Stimulated activated CD4-positive, alpha-beta T cell treated with anti-CD3 and anti-CD28 coated beads, Interleukin-2, amount 100 ng/mL, for 48 hours (primary cell): ENCODE data around the gene ATP1B1.
"Not testable (repeated sequence)": the region's sequence is repeated elsewhere in the genome, so short reads cannot be mapped to it uniquely, and the experiment has no call there.

Experiments
- DNase-seq, 2 donors: peaks; one replicate each; pipeline ENCODE4 v3.0.0-alpha.2; 2020

ATP1B1 gene

GRCh38 chr1:169117014-169117413, 10.5 kb downstream of the ATP1B1 start:
- DNase-seq = no peak

DNA sequence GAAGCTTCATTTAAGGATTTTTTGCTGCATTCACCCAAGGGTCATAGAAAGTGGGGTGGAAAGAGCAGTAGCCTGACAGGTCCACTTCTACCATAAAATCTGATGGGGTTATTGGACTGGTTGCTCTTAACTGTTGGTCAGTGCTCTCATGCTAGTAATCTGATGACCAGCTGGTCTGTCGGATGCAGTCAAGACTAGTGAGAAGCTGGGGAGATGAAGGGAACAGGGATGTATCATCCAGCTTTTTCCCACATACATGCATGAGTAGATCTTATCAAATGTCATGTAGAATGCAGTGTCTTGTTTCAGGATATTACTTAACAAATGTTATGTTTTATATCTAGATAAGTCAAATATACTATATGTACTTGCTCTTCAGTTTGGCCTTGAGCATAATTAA, 11.1 kb downstream of the ATP1B1 start:
- no peak for DNase-seq

DNA sequence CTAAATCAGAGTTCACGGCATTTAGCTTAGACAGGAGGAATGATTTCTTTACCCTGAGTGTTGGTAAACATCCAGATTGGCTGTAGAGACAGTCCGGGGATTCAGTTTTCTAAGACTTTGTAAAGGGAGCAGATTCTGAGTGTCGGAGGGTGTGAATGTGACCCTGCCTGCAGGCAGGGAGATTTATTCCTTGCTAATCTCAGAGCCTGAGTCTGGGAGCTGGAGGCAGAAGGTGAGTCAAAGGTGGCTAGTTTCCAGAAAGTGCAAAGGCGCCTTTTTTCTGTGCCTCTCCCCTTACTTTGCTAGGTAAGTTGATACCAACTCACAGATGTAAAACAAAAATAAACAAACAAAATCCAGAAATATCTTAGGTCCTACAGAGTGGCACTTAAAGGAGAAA, 11.7 kb downstream of the ATP1B1 start:
- DNase-seq = no peak

GRCh38 chr1:169119405-169119804, 12.9 kb downstream of the ATP1B1 start:
- no peak for DNase-seq

DNA sequence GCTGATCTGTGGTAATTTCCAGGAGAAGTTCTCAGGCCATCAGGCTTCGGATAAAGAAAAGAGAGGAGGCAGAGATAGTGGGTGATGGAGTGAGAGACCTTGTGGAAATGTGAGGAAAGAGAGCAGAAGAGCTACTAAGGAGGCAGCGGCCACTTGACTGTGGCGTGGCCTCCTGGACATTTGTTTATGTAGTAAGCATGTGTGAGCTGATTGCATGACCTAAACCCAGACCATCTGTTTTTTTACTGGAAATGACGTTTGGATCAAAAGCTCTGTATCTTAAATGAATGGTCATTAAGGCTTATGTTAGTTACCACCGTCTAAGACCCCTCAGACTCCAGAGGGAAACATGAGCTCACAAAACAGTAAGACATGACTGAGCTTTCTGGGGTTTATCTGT, 13.6 kb downstream of the ATP1B1 start:
- no peak for DNase-seq

DNA sequence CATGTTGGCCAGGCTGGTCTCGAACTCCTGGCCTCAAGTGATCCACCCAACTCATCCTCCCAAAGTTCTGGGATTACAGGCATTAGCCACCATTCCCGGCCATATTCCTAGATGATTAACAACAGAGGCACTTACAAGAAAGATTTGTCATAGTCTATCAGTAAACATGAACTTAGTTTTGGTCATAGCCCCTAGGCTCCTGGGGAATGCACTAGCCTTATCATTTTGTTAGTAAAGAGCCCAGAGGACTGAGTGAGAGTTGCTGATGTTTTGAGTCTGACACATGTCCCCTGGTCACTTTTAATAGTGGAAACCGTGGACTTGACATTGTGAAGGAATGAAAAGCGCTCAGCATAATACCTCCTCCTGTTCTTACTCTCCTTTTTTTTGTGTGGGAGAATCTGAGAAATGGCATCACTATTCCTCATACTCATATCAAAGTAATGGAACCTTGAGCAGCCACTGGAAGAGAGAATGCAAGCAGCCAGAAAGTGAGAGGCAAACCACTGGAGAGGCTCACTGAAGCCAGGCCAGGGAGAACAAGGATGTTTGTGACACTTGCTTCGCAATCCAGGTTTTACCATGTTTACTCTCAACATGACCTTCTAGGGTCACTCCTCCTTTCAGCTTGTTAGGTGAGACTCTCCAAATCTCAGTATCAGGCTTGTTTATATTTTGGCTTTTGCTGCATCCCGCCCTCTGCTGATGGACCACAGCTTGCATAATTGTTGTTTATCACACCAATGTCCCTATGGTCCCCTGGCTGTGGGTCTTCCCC, 14.8 kb downstream of the ATP1B1 start:
- DNase-seq = no peak

GRCh38 chr1:169122976-169123375, 16.5 kb downstream of the ATP1B1 start:
- no peak for DNase-seq

- DNase-seq = no peak
Observed at GRCh38 chr1:169124459-169124858, 18.0 kb downstream of the ATP1B1 start.

GRCh38 chr1:169125597-169125996, 19.1 kb downstream of the ATP1B1 start:
- DNase-seq = not testable (repeated sequence)

- DNase-seq = no peak
Observed at GRCh38 chr1:169126335-169126734, 19.8 kb downstream of the ATP1B1 start.

DNA sequence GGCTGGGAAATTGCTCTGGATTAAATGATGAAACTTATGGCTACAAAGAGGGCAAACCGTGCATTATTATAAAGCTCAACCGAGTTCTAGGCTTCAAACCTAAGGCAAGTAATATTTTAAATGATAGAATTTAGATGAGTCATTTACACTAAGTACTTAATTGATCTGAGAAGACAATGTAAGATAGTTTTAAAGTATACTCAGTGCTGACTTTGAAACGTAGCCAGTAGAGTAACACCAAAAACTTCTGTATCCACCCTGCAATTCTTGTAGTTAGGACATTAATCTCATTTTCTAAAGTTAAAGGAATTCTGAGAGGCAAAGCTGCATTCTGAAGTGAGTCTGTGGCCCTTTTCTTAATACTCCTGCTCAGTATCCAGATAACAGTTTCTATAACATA, 20.8 kb downstream of the ATP1B1 start:
- DNase-seq = no peak

DNA sequence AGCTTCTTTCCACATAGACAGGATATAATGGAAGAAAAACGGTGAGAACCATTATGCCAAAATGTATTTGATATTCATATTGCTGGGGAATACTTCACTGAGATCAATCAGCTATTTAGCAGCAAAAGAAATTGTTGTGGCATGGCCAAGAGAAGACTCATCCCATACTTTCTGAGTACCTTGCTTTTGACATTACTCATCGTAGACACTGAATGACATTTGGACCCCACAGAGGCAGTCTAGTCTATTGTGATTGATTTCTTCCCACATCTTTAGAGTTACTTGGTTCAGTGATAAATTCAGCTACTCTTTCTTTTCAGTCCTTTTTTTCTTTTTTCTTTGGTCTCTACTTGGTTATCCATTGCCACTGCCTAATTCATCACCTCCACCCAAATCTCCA, 22.1 kb downstream of the ATP1B1 start:
- DNase-seq = no peak

DNA sequence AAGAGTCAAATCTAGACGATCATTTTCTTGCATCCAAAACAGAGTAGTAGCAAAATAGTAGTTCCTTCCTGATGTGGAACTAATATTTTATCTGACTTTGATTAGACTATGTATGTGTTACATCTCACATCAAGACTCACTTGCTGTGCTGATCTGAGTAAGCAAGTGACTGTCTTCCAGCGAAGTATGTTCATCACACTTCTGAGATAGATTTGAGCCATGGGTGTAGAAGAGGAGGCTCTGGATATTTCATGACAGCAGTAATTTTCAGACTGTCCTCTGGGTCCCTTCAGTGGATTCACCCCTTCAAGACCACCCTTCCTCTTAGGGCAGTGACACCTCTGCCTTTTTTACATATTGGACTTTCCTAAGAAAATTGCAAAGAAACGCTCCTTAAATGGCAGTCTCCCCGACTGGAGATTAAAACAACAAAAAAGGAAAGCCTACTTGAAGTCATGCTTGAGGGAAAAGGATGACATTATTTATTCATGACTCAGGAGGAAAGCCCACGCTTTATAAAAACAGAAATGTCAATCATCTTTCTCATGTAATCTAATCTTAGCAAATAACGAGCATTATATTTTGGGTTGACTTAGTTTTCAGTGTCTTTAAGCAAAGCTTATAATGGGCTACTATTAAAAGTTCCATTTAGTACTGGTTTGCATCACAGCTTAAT, 22.8 kb downstream of the ATP1B1 start:
- no peak for DNase-seq

GRCh38 chr1:169130683-169131082, 24.2 kb downstream of the ATP1B1 start:
- DNase-seq = no peak

DNA sequence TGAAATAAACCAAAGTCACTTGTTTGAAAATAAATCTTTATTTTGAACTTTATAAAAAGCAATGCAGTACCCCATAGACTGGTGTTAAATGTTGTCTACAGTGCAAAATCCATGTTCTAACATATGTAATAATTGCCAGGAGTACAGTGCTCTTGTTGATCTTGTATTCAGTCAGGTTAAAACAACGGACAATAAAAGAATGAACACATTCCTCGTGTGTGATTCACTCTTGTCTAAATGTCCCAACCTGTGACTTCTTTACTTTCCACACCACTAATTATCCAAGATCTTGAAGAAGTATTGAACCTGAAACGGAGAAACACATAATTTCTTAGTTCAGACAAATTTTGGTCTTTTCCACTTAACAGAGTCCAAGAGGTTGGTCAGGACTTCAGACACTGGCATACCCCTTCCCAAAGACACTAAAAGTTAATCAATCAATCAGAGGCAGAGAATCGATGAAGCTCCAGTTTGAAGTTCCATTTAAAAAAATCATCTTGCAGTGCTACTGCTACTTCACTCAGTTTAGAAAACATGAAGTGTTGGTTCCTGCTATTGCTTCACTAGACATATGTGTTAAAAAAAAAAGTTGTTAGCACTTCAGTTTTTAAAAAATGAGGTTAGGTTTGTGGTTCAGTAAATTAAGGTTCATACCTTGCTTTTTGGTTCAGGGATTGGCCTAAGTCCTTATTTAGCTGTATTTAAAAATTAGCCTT, 26.2 kb downstream of the ATP1B1 start:
- no peak for DNase-seq

DNA sequence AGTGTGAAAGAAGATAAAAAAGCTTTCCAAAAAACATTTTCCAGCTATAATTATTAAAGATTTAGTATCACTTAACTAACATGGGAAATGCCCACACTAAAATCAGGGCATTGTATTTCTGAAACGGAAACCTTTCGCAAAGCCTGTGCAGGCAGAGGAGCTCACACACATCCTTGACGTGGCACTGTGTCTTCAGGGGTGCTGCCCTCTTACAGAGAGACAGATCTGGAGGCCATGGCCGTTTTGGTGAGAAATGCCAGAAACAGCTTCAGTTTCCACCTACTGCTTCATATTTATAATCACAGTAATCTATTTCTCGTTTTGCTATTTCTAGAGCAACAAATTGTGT, 26.7 kb downstream of the ATP1B1 start:
- no peak for DNase-seq

GRCh38 chr1:169133801-169134502, 27.5 kb downstream of the ATP1B1 start:
- DNase-seq = no peak

DNA sequence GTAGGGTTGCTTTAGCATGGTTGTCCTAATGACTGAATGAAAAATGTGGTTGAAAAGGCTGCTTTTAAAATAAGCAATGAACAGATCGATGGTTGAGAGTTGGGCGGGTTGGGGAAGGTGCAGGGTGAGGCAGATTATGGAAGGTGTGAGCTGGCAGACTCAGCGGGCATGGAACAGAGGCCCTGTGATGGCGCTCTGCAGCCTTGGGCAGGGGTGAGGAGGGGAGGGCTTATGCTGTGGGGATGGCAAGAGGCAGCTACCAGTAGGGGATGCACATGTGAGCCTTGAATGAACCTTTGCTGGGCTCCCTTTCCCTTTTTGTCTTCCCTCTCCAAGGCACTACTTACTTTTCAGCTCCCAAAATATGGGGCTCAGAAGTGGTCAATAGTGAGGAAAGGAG, 30.9 kb downstream of the ATP1B1 start:
- no peak for DNase-seq

GRCh38 chr1:169138866-169139670, 32.6 kb downstream of the ATP1B1 start:
- DNase-seq = no peak

GRCh38 chr1:169141356-169141755, 34.9 kb downstream of the ATP1B1 start:
- DNase-seq = no peak

DNA sequence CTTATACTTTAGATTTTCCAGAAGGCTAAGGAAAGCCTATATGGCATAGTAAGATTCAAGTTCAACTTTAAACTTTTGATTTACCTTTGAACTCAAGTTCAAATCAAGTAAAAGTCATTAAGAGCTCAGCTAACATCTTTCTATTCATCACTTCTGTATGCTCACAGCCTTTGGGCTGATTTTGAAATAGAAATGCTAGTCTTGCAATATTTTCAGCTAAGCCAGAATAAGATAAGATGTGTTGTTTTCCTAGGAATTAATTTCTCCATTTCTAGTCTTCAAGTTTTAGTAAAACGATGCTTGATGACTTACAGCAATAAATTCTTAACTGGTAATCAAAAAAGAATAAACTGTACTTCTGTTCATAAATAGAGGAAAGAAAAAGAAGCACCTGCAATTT, 35.6 kb downstream of the ATP1B1 start:
- DNase-seq = no peak

GRCh38 chr1:169143346-169143745, 36.9 kb downstream of the ATP1B1 start:
- DNase-seq = no peak

DNA sequence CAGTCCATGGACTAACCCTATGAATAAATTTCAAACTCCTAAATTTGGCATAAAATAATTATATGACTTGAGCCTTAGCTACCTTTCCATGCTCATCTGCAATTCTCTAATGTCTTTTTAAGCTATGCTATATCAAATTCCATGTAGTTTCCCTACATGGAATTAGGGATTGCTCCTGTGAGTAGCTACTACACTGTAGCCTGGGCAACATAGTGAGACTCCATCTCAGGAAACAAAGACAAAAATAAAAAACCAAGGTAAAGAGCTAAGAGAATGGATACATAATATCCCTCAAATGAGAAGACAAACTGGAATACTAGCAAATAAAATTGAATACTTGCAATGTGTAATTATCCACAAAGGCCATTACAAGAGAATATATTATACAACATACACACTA, 37.5 kb downstream of the ATP1B1 start:
- DNase-seq = no peak
